Heart left ventricle (tissue), 16 donors: ENCODE results near the gene SLC17A7. TPM values are rescaled to one million over a fixed set of nuclear protein-coding genes. Genes with fewer than 3 reads are reported as not detected.
A peak's percentile ranks its signal among the peaks of the same experiment; 100 is the strongest.

Experiments
- ATAC-seq, 4 donors: fragments of 200-7000 bp; cut with Tn5 transposase; one replicate each; pipeline ENCODE4 v1.9.1; 2020 to 2022; ENCODE audit warnings: moderate library complexity in 4 of 4, mild to moderate bottlenecking in 3 of 4, moderate number of reproducible peaks in 1 of 4
- DNase-seq, 5 donors: peaks; one replicate each; pipeline ENCODE4 v3.0.0-alpha.2; 2020
- H3K27ac ChIP-seq, 12 donors: fragments of 200-600 bp; sonication (generic) in 4 of 12; one replicate each; pipeline versions ENCODE4 v1.5.0 to v1.8.0; 2016 to 2022; ENCODE audit warnings: mild to moderate bottlenecking in 2 of 12
- H3K27me3 ChIP-seq, 9 donors: fragments of 200-600 bp; sonication (generic) in 2 of 9; one replicate each; pipeline versions ENCODE4 v1.5.1 to v1.8.0; 2016 to 2022; ENCODE audit warnings: mild to moderate bottlenecking in 3 of 9
- H3K36me3 ChIP-seq, 9 donors: fragments of 200-600 bp; sonication (generic) in 2 of 9; one replicate each; pipeline versions ENCODE4 v1.5.0 to v1.8.0; 2018 to 2022; ENCODE audit warnings: mild to moderate bottlenecking in 2 of 9
- H3K4me1 ChIP-seq, 12 donors: fragments of 200-600 bp; sonication (generic) in 4 of 12; one replicate each; pipeline versions ENCODE4 v1.5.0 to v1.8.0; 2016 to 2022; ENCODE audit warnings: mild to moderate bottlenecking in 3 of 12
- H3K4me3 ChIP-seq, 12 donors: fragments of 200-600 bp; sonication (generic) in 4 of 12; one replicate each; pipeline versions ENCODE4 v1.5.0 to v1.8.0; 2017 to 2022; ENCODE audit warnings: mild to moderate bottlenecking in 9 of 12, moderate library complexity in 4 of 12
- H3K9me3 ChIP-seq, 12 donors: fragments of 200-600 bp; sonication (generic) in 4 of 12; one replicate each; pipeline versions ENCODE4 v1.5.0 to v1.8.0; 2016 to 2022; ENCODE audit warnings: mild to moderate bottlenecking in 1 of 12
- CTCF ChIP-seq, 12 donors: fragments of 200-600 bp; sonication (generic) in 4 of 12; IDR thresholded peaks; one replicate each; pipeline versions ENCODE4 v1.5.0 to v1.8.0; 2018 to 2022; ENCODE audit warnings: antibody characterized with exemption in 12 of 12, mild to moderate bottlenecking in 5 of 12
- POLR2A ChIP-seq, 2 donors: fragments of 450-650 bp; IDR thresholded peaks; one replicate each; pipeline ENCODE4 v1.6.1; 2017; ENCODE audit warnings: antibody characterized with exemption in 2 of 2, mild to moderate bottlenecking in 2 of 2, moderate library complexity in 2 of 2
- WGBS, 4 donors: extraction: QIAGEN DNeasy Blood & Tissue Kit in 2 of 4; methylation state at CpG; one replicate each; pipeline versions ENCODE4 v1.1.5 to v1.1.7; 2013 to 2018; 5-methylcytosine and 5-hydroxymethylcytosine counted together
- intact Hi-C, 10 donors: fragments of 100-400 bp; cut with DNase I; formaldehyde crosslinking; loops; one replicate each; pipeline versions ENCODE4 v1.11.1 to v1.14.2; 2022
- polyA plus RNA-seq, 2 donors: library from polyadenylated mRNA; stranded (reverse); fragments of 200-250 nt; gene quantifications; one replicate each; pipeline ENCODE4 v1.2.3, GENCODE V29; 2013
- total RNA-seq, 9 donors: library from RNA; depleted of rRNA in 2 of 9; stranded (reverse); fragments of >200 nt in 2 of 9; fragmentation: NEBNext Ultra II Directional in 3 of 9; extraction: Animal tissue kit (Norgen Biotek cat#: 25700) in 3 of 9; gene quantifications; one replicate each; pipeline versions ENCODE4 v1.1.0 to v1.2.4, GENCODE V29; 2016 to 2023
- donor health status: ischemic (EF 13 %, LVEDD 7.1; RV severe dilation, severe dysfunction).
- donor health status: healthy with polysubstance abuse.
- donor health status: DM: no; HTN: yes; CAD: no.
- donor health status: DM: no; HTN: no; CAD: no.
- donor health status: ischemic (EF 25% LVEDD 6.9; RV normal size, moderate dysfunction).
- donor health status: ischemic (EF 25% LVEDD 5.7; RV mildly dilated, moderate dysfunction).
- donor health status: healthy.
- donor health status: DM: yes; HTN: yes; CAD: no.
- donor health status: ischemic (EF 35%, LVEDD 5.7; RV mildly dilated, moderate dysfunction).
- donor health status: nonischemic (EF 11% LVEDD 7.7; RV severe dilation, severe dysfunction).
- donor health status: DM: yes; HTN: yes; CAD: no.
- donor health status: PGD.
- donor health status: ischemic (EF 29% LVEDD 5.4; RV normal size, mild dysfunction).
- donor health status: nonischemic (EF 23%, LVEDD 6.1; RV moderate dilation, normal function).

SLC17A7 gene
- total and polyA plus RNA-seq, 11 donors: 0.46 to 1.6 (median 0.89) TPM

DNA sequence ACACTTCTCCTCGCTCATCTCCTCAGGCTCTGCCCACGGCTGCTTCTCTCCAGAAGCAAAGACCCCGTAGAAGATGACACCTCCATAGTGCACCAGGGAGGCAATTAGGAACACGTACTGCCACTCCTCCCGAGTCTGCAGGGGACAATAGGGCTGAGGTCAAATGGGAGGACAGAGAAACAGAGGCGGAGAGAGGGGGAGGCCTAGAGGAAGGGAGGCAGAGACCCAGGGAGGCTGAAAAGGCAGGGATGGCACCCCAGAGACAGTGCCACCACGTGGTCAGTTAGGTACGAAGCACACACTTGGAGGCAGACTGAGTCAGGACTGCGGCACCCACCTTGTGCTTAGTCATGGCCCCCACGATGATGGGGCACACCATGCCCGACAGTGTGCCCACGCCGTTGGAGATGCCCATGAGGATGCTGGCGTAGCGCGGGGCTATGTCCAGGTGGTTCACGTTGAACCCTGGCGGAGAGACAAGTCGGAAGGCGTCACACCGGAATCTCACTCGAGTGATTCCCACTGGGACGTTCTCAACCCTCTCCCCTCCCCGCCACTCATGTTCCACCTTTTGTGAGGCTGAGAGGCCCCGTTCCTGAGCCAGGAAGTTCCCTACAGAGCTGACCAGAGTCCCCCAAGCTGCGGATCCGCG lies 10.5 kb downstream of the SLC17A7 start:
- TF ChIP-seq CTCF (IDR thresholded peaks at IDR 0.05) (peak in 1 of 12 donors; percentile 10), POLR2A (IDR thresholded peaks at IDR 0.05) (no peak)
- Histone ChIP-seq H3K36me3 (no peaks in the 10 kb centered on the region), H3K4me3 (no peak overlapping the region), H3K4me1 (peaks cover 0 to 24% (median 6%) of the 10 kb centered on the region in 12 donors), H3K27ac (no peak overlapping the region), H3K9me3 (no peaks in the 10 kb centered on the region), H3K27me3 (peaks cover 58 to 98% (median 87%) of the 10 kb centered on the region in 9 donors)
- no peak for DNase-seq
- WGBS, 4 donors: 62 to 73% (median 69%) methylated on average over 27 to 28 of the region's 28 CpGs
- no peak for ATAC-seq
- intact Hi-C loops: loop anchor here in 1 of 10 donors (5.0 kb wide), 1 partner anchor 34 kb away; no protein-coding TSS in a partner anchor

DNA sequence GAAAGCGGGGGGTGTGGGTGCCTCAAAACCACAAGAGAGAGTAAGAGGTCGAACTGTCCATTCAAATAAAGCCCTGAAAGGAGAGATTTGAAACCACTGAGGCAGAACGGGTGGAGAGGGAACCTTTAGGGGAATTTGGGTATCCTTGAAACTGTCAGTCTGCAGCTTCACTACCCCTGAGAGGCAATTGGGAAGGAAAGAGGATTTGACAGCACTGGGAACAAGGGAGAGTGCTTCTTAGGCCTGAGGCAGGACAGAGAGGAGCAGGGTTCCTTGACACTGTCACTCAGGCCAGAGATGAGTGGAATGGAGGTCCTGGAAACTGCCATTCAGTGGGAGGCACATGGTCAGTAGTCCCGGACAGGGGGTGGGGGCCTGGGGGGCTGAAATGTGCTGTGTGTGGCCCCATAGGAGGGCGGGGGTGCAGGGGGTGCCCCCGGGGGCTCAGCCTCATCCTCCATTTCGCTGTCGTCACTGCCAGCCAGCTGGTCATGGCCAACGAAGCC lies 11.1 kb downstream of the SLC17A7 start:
- no peaks in the 10 kb centered on the region for H3K36me3 ChIP-seq
- whole genome bisulfite sequencing, 4 donors: 72 to 85% (median 81%) methylated on average over 7 to 9 of the region's 9 CpGs
- TF ChIP-seq POLR2A (IDR thresholded peaks at IDR 0.05) (no peak), CTCF (IDR thresholded peaks at IDR 0.05) (no peak)
- DNase-seq: no peak
- H3K4me3 ChIP-seq: no peak overlapping the region
- no peak for ATAC-seq
- intact Hi-C loops: loop anchor here in 1 of 10 donors (5.0 kb wide), 1 partner anchor 33 kb away; no protein-coding TSS in a partner anchor
- H3K4me1 ChIP-seq: peaks cover 0 to 25% (median 6%) of the 10 kb centered on the region in 12 donors
- H3K27ac ChIP-seq: no peak overlapping the region
- H3K27me3 ChIP-seq: peaks cover 62 to 98% (median 87%) of the 10 kb centered on the region in 9 donors
- H3K9me3 ChIP-seq: no peaks in the 10 kb centered on the region

DNA sequence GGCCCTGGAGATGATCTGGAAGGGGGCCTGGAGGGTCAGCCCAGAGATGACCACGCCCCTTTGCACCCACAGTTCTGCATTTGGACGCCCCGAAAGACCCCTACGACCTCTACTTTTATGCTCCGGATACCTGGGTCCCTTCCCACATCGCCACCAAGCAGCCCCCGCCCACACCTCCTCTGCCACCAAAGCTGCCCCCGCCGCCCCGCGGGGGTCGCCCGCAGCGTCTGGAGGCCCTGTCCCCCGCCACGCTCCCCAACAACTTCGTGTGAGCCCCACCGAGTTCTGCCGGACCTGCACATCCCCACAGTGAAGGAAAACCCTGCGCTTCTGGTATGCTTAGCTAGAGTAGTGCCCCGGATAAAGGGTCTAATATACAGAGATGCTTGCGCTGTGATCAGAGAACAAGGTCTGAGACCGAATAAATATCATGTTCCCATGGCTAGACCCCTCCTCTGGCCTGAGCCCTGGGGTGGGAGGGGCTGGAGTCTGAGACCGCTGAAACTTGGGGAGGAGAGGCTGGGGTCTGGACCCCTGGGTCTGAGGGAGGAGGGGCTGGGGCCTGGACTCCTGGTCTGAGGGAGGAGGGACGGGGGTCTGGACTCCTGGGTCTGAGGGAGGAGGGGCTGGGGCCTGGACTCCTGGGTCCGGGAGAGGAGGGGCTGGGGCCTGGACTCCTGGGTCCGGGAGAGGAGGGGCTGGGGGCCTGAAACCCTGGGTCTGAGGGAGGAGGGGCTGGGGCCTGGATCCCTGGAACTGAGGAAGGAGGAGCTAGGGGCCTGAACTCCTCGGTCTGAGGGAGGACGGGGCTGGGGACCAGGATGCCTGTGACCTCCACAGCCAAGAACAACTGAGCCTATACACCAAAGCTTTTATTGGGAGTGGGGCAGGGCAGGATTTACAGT lies 12.5 kb downstream of the SLC17A7 start:
- Histone ChIP-seq H3K27me3 (peaks cover 58 to 99% (median 89%) of the 10 kb centered on the region in 9 donors), H3K36me3 (no peaks in the 10 kb centered on the region), H3K27ac (no peak overlapping the region), H3K4me3 (peak overlapping the region in 1 of 12 donors; percentile 4), H3K9me3 (no peaks in the 10 kb centered on the region), H3K4me1 (peaks cover 0 to 26% (median 6%) of the 10 kb centered on the region in 12 donors)
- TF ChIP-seq CTCF (IDR thresholded peaks at IDR 0.05) (no peak), POLR2A (IDR thresholded peaks at IDR 0.05) (no peak)
- DNase-seq (no peak), ATAC-seq (no peak)
- intact Hi-C loops: no loop called here
- 11 to 14% (median 13%) methylated on average over 25 to 29 of the region's 29 CpGs for WGBS, 4 donors
